ENCODE results near the gene DUSP19. TPM values are rescaled to one million over a fixed set of nuclear protein-coding genes. Genes with fewer than 3 reads are reported as not detected.
A peak's percentile ranks its signal among the peaks of the same experiment; 100 is the strongest.

DUSP19 gene
- total and polyA plus RNA-seq, 12 donors, result 0.84 to 14.1 (median 11.2) TPM

- ATAC-seq (no peak), DNase-seq (no peak)
- Histone ChIP-seq H3K36me3 (no peaks in the 10 kb centered on the region), H3K9me3 (no peaks in the 10 kb centered on the region), H3K27ac (no peak overlapping the region), H3K4me3 (no peak overlapping the region), H3K27me3 (peaks cover 0 to 25% (median 0%) of the 10 kb centered on the region in 7 donors), H3K4me1 (no peaks in the 10 kb centered on the region)
- TF ChIP-seq CTCF (IDR thresholded peaks at IDR 0.05), result no peak
- WGBS, 2 donors, result 91 to 93% methylated on average over 2 of the region's 2 CpGs
- intact Hi-C loops (cut with DNase I), result no loop called here
Observed at GRCh38 chr2:183069174-183069573, 9.4 kb upstream of the DUSP19 start.

DNA sequence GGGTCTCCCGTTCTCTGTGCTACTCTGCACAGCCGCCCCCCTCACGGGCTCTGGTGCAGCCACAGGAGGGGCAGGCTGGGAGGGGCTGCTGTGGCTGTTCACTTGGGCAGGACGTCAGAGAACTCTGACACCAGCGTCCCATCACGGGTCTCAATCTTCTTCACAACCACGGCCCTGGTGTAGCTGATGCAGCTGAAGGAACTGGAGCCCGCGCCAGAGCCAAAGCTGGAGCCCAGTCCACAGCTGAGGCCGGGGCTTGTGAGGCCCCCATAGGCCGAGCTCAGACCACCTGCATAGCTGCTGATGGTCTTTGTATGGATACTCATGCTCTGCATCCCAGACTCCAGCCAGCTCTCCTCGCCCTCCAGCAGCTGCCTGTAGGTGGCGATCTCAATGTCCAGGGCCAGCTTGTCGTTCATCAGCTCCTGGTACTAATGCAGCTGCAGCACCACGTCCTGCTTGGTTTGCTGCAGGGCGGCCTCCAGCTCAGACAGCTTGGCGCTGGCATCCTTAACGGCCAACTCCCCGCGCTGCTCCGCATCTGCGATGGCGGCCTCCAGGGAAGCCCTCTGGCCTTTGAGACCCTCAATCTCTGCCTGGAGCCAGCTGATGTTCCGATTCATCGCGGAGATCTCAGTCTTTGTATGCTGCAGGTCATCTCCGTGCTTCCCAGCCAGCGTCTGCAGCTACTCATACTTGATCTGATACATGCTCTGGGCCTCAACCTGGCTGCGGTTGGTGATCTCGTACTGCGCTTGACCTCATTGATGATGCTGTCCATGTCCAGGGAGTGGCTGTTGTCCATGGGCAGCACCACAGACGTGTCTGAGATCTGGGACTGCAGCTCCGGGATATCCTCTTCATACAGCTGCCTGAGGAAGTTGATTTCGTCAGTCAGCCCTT, 7.4 kb upstream of the DUSP19 start:
- DNase-seq, result peak; percentile 15 to 40
- H3K4me3 ChIP-seq, result no peak overlapping the region
- 60% methylated on average over 34 of the region's 34 CpGs for WGBS, 2 donors
- peak in 7 of 9 donors; percentile 26 to 64 (median 57) for TF ChIP-seq CTCF (IDR thresholded peaks at IDR 0.05)
- no peaks in the 10 kb centered on the region for H3K4me1 ChIP-seq
- H3K27ac ChIP-seq, result no peak overlapping the region
- intact Hi-C loops (cut with DNase I), result no loop called here
- no peaks in the 10 kb centered on the region for H3K36me3 ChIP-seq
- ATAC-seq, result peak in 3 of 8 donors; percentile 19 to 61 (median 58)
- no peaks in the 10 kb centered on the region for H3K9me3 ChIP-seq
- H3K27me3 ChIP-seq, result peaks cover 0 to 13% (median 0%) of the 10 kb centered on the region in 7 donors

GRCh38 chr2:183072177-183072576, 6.4 kb upstream of the DUSP19 start:
- Histone ChIP-seq H3K27me3 (peaks cover 0 to 20% (median 0%) of the 10 kb centered on the region in 7 donors), H3K36me3 (no peaks in the 10 kb centered on the region), H3K4me3 (no peak overlapping the region), H3K4me1 (no peaks in the 10 kb centered on the region), H3K9me3 (no peaks in the 10 kb centered on the region), H3K27ac (no peak overlapping the region)
- ATAC-seq, result no peak
- WGBS, 2 donors, result 83 to 96% methylated on average over 7 of the region's 7 CpGs
- no peak for TF ChIP-seq CTCF (IDR thresholded peaks at IDR 0.05)
- intact Hi-C loops (cut with DNase I), result no loop called here
- DNase-seq, result no peak

GRCh38 chr2:183078163-183078463, 434 bp upstream of the DUSP19 start:
- Histone ChIP-seq H3K9me3 (no peaks in the 10 kb centered on the region), H3K27ac (peak overlapping the region; percentile 71 to 92 (median 88)), H3K4me3 (peak overlapping the region; percentile 42 to 78 (median 70)), H3K4me1 (peaks cover 0 to 33% (median 18%) of the 10 kb centered on the region in 9 donors), H3K27me3 (peaks cover 0 to 18% (median 0%) of the 10 kb centered on the region in 7 donors), H3K36me3 (no peaks in the 10 kb centered on the region)
- 5 to 6% methylated on average over 8 of the region's 8 CpGs for WGBS, 2 donors
- peak in 1 of 2 donors; percentile 27 for DNase-seq
- no peak for TF ChIP-seq CTCF (IDR thresholded peaks at IDR 0.05)
- peak in 7 of 8 donors; percentile 43 to 77 (median 72) for ATAC-seq
- intact Hi-C loops (cut with DNase I), result loop anchor here in 2 of 10 donors (1.0 to 5.0 kb wide), 4 partner anchors 36 to 361 kb away; partner anchors contain the start of genes DNAJC10 (in 1 of the 2), NCKAP1 (in 1 of the 2) and NUP35 (in 1 of the 2)
